ENCODE data around the gene PLEKHG7.

DNA sequence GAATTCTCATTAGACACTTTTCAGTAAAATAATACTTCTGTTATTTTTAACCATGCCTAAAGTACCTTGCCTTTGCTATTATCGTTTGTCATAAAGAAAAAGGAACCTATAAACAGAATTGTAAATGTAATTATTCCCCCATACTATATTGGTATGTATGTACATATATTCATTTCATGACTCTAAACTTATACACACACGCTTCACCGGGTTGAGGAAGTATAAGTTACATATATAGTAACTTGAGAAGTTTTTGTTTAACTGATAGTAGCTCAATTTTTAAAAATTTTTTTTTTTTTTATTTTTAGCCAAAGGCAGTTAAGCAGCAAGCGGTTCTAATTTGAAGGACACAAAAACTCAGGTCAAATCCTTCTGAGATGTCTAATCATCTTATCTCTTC lies 107.6 kb downstream of the PLEKHG7 start:
- TF ChIP-seq OSR1 (CRISPR knock-in tag; IDR thresholded peaks at IDR 0.05), result no peak
- no peak for TF ChIP-seq ZNF565 (CRISPR knock-in tag; conservative IDR thresholded peaks at IDR 0.05; ENCODE audit: low read depth)
- TF ChIP-seq, protein P1, sequence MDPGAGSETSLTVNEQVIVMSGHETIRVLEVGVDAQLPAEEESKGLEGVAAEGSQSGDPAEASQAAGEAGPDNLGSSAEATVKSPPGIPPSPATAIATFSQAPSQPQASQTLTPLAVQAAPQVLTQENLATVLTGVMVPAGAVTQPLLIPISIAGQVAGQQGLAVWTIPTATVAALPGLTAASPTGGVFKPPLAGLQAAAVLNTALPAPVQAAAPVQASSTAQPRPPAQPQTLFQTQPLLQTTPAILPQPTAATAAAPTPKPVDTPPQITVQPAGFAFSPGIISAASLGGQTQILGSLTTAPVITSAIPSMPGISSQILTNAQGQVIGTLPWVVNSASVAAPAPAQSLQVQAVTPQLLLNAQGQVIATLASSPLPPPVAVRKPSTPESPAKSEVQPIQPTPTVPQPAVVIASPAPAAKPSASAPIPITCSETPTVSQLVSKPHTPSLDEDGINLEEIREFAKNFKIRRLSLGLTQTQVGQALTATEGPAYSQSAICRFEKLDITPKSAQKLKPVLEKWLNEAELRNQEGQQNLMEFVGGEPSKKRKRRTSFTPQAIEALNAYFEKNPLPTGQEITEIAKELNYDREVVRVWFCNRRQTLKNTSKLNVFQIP (CRISPR knock-in tag; IDR thresholded peaks at IDR 0.05; ENCODE audit: borderline replicate concordance, low read depth), result no peak
